Cardiac septum (tissue), 1 donor: Measurements from ENCODE around the gene BROX. TPM values are rescaled to one million over a fixed set of nuclear protein-coding genes. Genes with fewer than 3 reads are reported as not detected.

Experiments used
- DNase-seq: peaks from one replicate; pipeline ENCODE4 v3.0.0-alpha.2; 2020; ENCODE audit warnings: low spot score
- intact Hi-C: fragments of 100-400 bp; cut with DNase I; formaldehyde crosslinking; loops from one replicate; pipeline ENCODE4 v1.14.0; 2022
- total RNA-seq: library from RNA; stranded (reverse); fragmentation: NEBNext Ultra II Directional; extraction: Animal tissue kit (Norgen Biotek cat#: 25700); gene quantifications from one replicate; pipeline ENCODE4 v1.2.1, GENCODE V29; 2021
- donor health status: DM: no; HTN: no; CAD: no.

BROX gene
- total RNA-seq, 1 donor from 2014 or later, result 33.0 TPM

GRCh38 chr1:222767152-222767571 is 54.8 kb downstream of the BROX start:
- intact Hi-C loops, result no loop called here
- DNase-seq, result no peak

GRCh38 chr1:222768592-222768991 is 56.2 kb downstream of the BROX start:
- intact Hi-C loops, result no loop called here

GRCh38 chr1:222769181-222769580 is 56.8 kb downstream of the BROX start:
- no peak for DNase-seq
- intact Hi-C loops, result no loop called here

More at GRCh38 chr1:222768592-222768991, 56.2 kb downstream of the BROX start:
- DNase-seq, result no peak

- DNase-seq, result no peak
- intact Hi-C loops, result no loop called here
Measured at GRCh38 chr1:222769971-222770620, 57.7 kb downstream of the BROX start.

GRCh38 chr1:222772996-222773379 is 60.6 kb downstream of the BROX start:
- no peak for DNase-seq
- intact Hi-C loops, result no loop called here

- intact Hi-C loops, result no loop called here
- DNase-seq, result no peak
Measured at GRCh38 chr1:222777463-222777862, 65.1 kb downstream of the BROX start.

- DNase-seq, result no peak
- intact Hi-C loops, result no loop called here
Measured at GRCh38 chr1:222777977-222778376, 65.6 kb downstream of the BROX start.

GRCh38 chr1:222781251-222781650 is 68.9 kb downstream of the BROX start:
- DNase-seq, result no peak
- intact Hi-C loops, result no loop called here

GRCh38 chr1:222783051-222783450 is 70.7 kb downstream of the BROX start:
- intact Hi-C loops, result no loop called here
- no peak for DNase-seq

GRCh38 chr1:222784371-222784770 is 72.0 kb downstream of the BROX start:
- no peak for DNase-seq
- intact Hi-C loops, result no loop called here

Other genes with a start within 250 kb of the BROX start
- not detected for gene HHIPL2, start 164.5 kb upstream of the BROX start, total RNA-seq
- 3.9 TPM for gene TAF1A, start 122.6 kb upstream of the BROX start, total RNA-seq
- gene MIA3, start 94.5 kb upstream of the BROX start, total RNA-seq, result 42.3 TPM
- gene AIDA, start 73 bp upstream of the BROX start, total RNA-seq, result 50.5 TPM
- gene FAM177B, start 24.6 kb downstream of the BROX start, total RNA-seq, result not detected
- gene DISP1, start 102.5 kb downstream of the BROX start, total RNA-seq, result 3.0 TPM